GM12878 (cell line): ENCODE results near the gene TBKBP1. TPM values are rescaled to one million over a fixed set of nuclear protein-coding genes. Genes with fewer than 3 reads are reported as not detected.

Experiments used
- ATAC-seq: fragments of 200-7000 bp; cut with Tn5 transposase; 3 replicates; pipeline ENCODE4 v1.9.1; 2020; ENCODE audit warnings: mild to moderate bottlenecking, moderate library complexity
- BruUV-seq: library from RNA; stranded (reverse); fragments of 400-500 nt; replicated peaks from 2 replicates; lab custom pipeline; 2021; lab: Mats Ljungman, UMichigan
- CTCF ChIA-PET: fragments of 300-600 bp; sonication (Branson Sonifier 250); formaldehyde crosslinking; extraction: SDS; loops from one replicate; lab custom pipeline; 2021; ENCODE audit warnings: inconsistent platforms; lab: Yijun Ruan, JAX
- POLR2A ChIA-PET: fragments of 350-600 bp; formaldehyde crosslinking; extraction: SDS; loops from one replicate; lab custom pipeline; 2021; ENCODE audit warnings: inconsistent platforms; lab: Charles Lee
- RAD21 ChIA-PET: fragments of 300-600 bp; sonication (Branson Sonifier 250); formaldehyde crosslinking; loops from one replicate; lab custom pipeline; 2023; ENCODE audit warnings: antibody characterized with exemption; ENCODE audit not compliant: unreplicated experiment; lab: Charles Lee
- SMC1A ChIA-PET: fragments of 300-600 bp; sonication (Branson Sonifier 250); formaldehyde crosslinking; loops from one replicate; lab custom pipeline; 2023; ENCODE audit not compliant: unreplicated experiment, uncharacterized antibody; lab: Charles Lee
- DNase-seq: peaks from one replicate; pipeline ENCODE4 v3.0.0-alpha.2; 2011; ENCODE audit warnings: low read depth, low spot score
- FAIRE-seq: peaks from 3 replicates; lab custom pipeline; 2011; peaks lifted over from hg19 to GRCh38; lab: Jason Lieb, UNC
- H2AFZ ChIP-seq: 2 replicates; pipeline ENCODE4 v1.6.0; 2011; ENCODE audit warnings: low read depth, low read length, control low read depth; ENCODE audit not compliant: control insufficient read depth
- H3K27ac ChIP-seq: 2 replicates; pipeline ENCODE4 v1.5.1; 2011; ENCODE audit warnings: control low read depth; ENCODE audit not compliant: control insufficient read depth, insufficient read depth
- H3K27me3 ChIP-seq, 2 experiments: replicated peaks in 1 of 2; 2 replicates each; pipeline versions ENCODE4 v1.6.0 to v1.6.1; 2011; ENCODE audit warnings: low read length in 1 of 2; ENCODE audit not compliant: control insufficient read depth in 2 of 2, insufficient read depth in 2 of 2
- H3K36me3 ChIP-seq, 2 experiments: 2 replicates each; pipeline ENCODE4 v1.5.1; 2011; ENCODE audit warnings: low read length in 1 of 2; ENCODE audit not compliant: control insufficient read depth in 2 of 2, insufficient read depth in 2 of 2
- H3K4me1 ChIP-seq: 2 replicates; pipeline ENCODE4 v1.6.1; 2011; ENCODE audit warnings: mild to moderate bottlenecking, low read length, moderate library complexity, mixed read lengths; ENCODE audit not compliant: control insufficient read depth, insufficient read depth
- H3K4me2 ChIP-seq: 2 replicates; pipeline ENCODE4 v1.6.0; 2011; ENCODE audit warnings: control low read depth; ENCODE audit not compliant: control insufficient read depth, insufficient read depth
- H3K4me3 ChIP-seq: fragments of 200-600 bp; sonication (generic); 2 replicates; pipeline ENCODE4 v1.5.1; 2016
- H3K79me2 ChIP-seq: 2 replicates; pipeline ENCODE4 v1.6.0; 2011; ENCODE audit warnings: low read length; ENCODE audit not compliant: control insufficient read depth, insufficient read depth
- H3K9ac ChIP-seq: 2 replicates; pipeline ENCODE4 v1.8.0; 2011; ENCODE audit warnings: low read length, control low read depth, mixed read lengths; ENCODE audit not compliant: control insufficient read depth, insufficient read depth
- H3K9me3 ChIP-seq: replicated peaks from 3 replicates; pipeline ENCODE4 v1.5.1; 2011; ENCODE audit warnings: mild to moderate bottlenecking, low read length; ENCODE audit not compliant: control insufficient read depth, insufficient read depth
- H4K20me1 ChIP-seq: 2 replicates; pipeline ENCODE4 v1.6.0; 2011; ENCODE audit not compliant: control insufficient read depth, insufficient read depth
- ESRRA ChIP-seq: IDR thresholded peaks from 2 replicates; pipeline ENCODE4 v1.6.1; 2012; ENCODE audit warnings: mild to moderate bottlenecking, low read length, improper control_type of control experiment
- MLLT1 ChIP-seq: fragments of 450-650 bp; IDR thresholded peaks from 2 replicates; pipeline ENCODE4 v1.6.1; 2016; ENCODE audit warnings: mild to moderate bottlenecking
- MTA2 ChIP-seq: fragments of 450-650 bp; IDR thresholded peaks from 2 replicates; pipeline ENCODE4 v1.6.1; 2016; ENCODE audit warnings: low read depth, mild to moderate bottlenecking, moderate library complexity
- NR2C2 ChIP-seq: IDR thresholded peaks from 2 replicates; pipeline ENCODE4 v1.6.1; 2011; ENCODE audit warnings: borderline replicate concordance, low read depth; ENCODE audit not compliant: control insufficient read depth, insufficient read length
- NR2F1 ChIP-seq: fragments of 450-650 bp; conservative IDR thresholded peaks from 2 replicates; pipeline ENCODE4 v1.6.1; 2017; ENCODE audit warnings: mild to moderate bottlenecking
- RB1 ChIP-seq: fragments of 450-650 bp; formaldehyde crosslinking; IDR thresholded peaks from 2 replicates; pipeline ENCODE4 v1.6.1; 2017; ENCODE audit warnings: mild to moderate bottlenecking, borderline replicate concordance
- SMC3 ChIP-seq: IDR thresholded peaks from 2 replicates; pipeline ENCODE4 v1.6.1; 2011; ENCODE audit warnings: low read length, improper control_type of control experiment, borderline replicate concordance
- SUZ12 ChIP-seq: fragments of 200-600 bp; sonication (generic); IDR thresholded peaks from one replicate; pipeline ENCODE4 v1.6.1; 2018; ENCODE audit warnings: antibody characterized with exemption, mild to moderate bottlenecking; ENCODE audit not compliant: unreplicated experiment
- YY1 ChIP-seq: IDR thresholded peaks from 2 replicates; pipeline ENCODE4 v1.6.1; 2011; ENCODE audit warnings: low read depth, mild to moderate bottlenecking, low read length
- WGBS: methylation state at CpG from one replicate; pipeline ENCODE4 v1.1.6; 2016; ENCODE audit warnings: low lambda C conversion rate; ENCODE audit not compliant: insufficient replicate concordance, insufficient coverage; ENCODE audit errors: missing lambda C conversion rate; 5-methylcytosine and 5-hydroxymethylcytosine counted together
- in situ Hi-C: fragments of 300-500 bp; cut with MboI; formaldehyde crosslinking; loops from 9 replicates; pipeline ENCODE4 v1.14.3; 2018; ENCODE audit warnings: mixed read lengths
- intact Hi-C: fragments of 100-400 bp; cut with micrococcal nuclease; formaldehyde crosslinking; loops from one replicate; pipeline ENCODE4 v1.14.2; 2022; ENCODE audit not compliant: unreplicated experiment
- polyA plus RNA-seq, 11 experiments: library from polyadenylated mRNA; depleted of rRNA in 4 of 11; unstranded in 6 of 11; stranded (reverse) in 5 of 11; fragments of >200 nt; fragmentation: Nextera tagmentation in 4 of 11; fragmentation: Illumina TruSeq in 1 of 11; extraction: Ambion mirVana in 4 of 11; extraction: Trizol in 1 of 11; gene quantifications; 1 replicate in 1 of 11; 2 replicates in 10 of 11; pipeline versions ENCODE4 v1.2.1 to v1.2.3, GENCODE V29; 2011 to 2016; ENCODE audit warnings: inconsistent platforms in 2 of 11, missing spikeins in 2 of 11, low read depth in 1 of 11
- total RNA-seq, 4 experiments: library from RNA; depleted of rRNA in 3 of 4; stranded (reverse); fragments of >200 nt in 3 of 4; fragmentation: Illumina TruSeq in 1 of 4; extraction: Trizol in 1 of 4; gene quantifications; 2 replicates each; pipeline versions ENCODE4 v1.2.1 to v1.2.3, GENCODE V29; 2013 to 2021

TBKBP1 gene
- total and polyA plus RNA-seq, 10 of the 15 experiments (the other 5 are each of a cell fraction or from before 2014, with no cell fraction given), result 0.11 to 2.7 (median 0.74) TPM; not detected in 3

- H3K9me3 ChIP-seq, result no peaks in the 10 kb centered on the region
- DNase-seq (no peak), FAIRE-seq (no peak), ATAC-seq (no peak)
- H3K27ac ChIP-seq, result no peak overlapping the region
- intact Hi-C loops (no loop called here), in situ Hi-C loops (no loop called here)
- no peak for TF ChIP-seq YY1
- peaks cover 42% of the 10 kb centered on the region for H3K4me1 ChIP-seq
- WGBS, result 70% methylated on average over 10 of the region's 12 CpGs
- ChIA-PET POLR2A (interaction anchor here (0.9 to 9.2 kb wide), 2 partner anchors 14 to 37 kb away, joined by 4 to 76 read pairs; no protein-coding TSS in a partner anchor), SMC1A (interaction anchor here (0.8 to 6.5 kb wide), 5 partner anchors 12 to 41 kb away, joined by 3 to 39 read pairs (median 31); no protein-coding TSS in a partner anchor), CTCF (interaction anchor here (6.8 to 9.4 kb wide), 2 partner anchors 13 to 35 kb away, joined by 229 to 242 read pairs; partner anchors contain the start of gene TBX21), RAD21 (interaction anchor here (0.6 to 9.9 kb wide), 6 partner anchors 9 to 441 kb away, joined by 3 to 142 read pairs (median 39); partner anchors contain the start of genes TBKBP1 and TBX21)
- H3K79me2 ChIP-seq, result no peaks in the 10 kb centered on the region
- H3K4me3 ChIP-seq, result no peak overlapping the region
- no peaks in the 10 kb centered on the region for H4K20me1 ChIP-seq
- H3K27me3 ChIP-seq, result no peaks in the 10 kb centered on the region
- no peak overlapping the region for H3K4me2 ChIP-seq
- H3K36me3 ChIP-seq, result no peaks in the 10 kb centered on the region
- H3K9ac ChIP-seq, result no peak overlapping the region
- H2AFZ ChIP-seq, result no peak overlapping the region
- BruUV-seq, result no TSS peak
Observed at GRCh38 chr17:47702391-47702995, 8.5 kb downstream of the TBKBP1 start.

GRCh38 chr17:47703191-47703591 is 9.2 kb downstream of the TBKBP1 start:
- no TSS peak for BruUV-seq
- H3K79me2 ChIP-seq, result no peaks in the 10 kb centered on the region
- peak overlapping the region; percentile 75 for H3K4me2 ChIP-seq
- FAIRE-seq (peak; percentile 13), DNase-seq (no peak), ATAC-seq (peak; percentile 66)
- 3% methylated on average over 15 of the region's 15 CpGs for WGBS
- H3K36me3 ChIP-seq, result no peaks in the 10 kb centered on the region
- H3K27ac ChIP-seq, result no peak overlapping the region
- H3K9me3 ChIP-seq, result no peaks in the 10 kb centered on the region
- in situ Hi-C loops, result no loop called here
- no peaks in the 10 kb centered on the region for H3K27me3 ChIP-seq
- POLR2A ChIA-PET, result interaction anchor here (9.2 kb wide), 1 partner anchor 14 kb away, joined by 76 read pairs; no protein-coding TSS in a partner anchor
- RAD21 ChIA-PET, result interaction anchor here (7.4 to 9.9 kb wide), 2 partner anchors 13 to 31 kb away, joined by 136 to 142 read pairs; partner anchors contain the start of gene TBX21
- H3K9ac ChIP-seq, result no peak overlapping the region
- intact Hi-C loops, result no loop called here
- CTCF ChIA-PET, result interaction anchor here (0.6 to 9.4 kb wide), 2 partner anchors 13 to 62 kb away, joined by 3 to 229 read pairs; no protein-coding TSS in a partner anchor
- no peak overlapping the region for H3K4me3 ChIP-seq
- no peaks in the 10 kb centered on the region for H4K20me1 ChIP-seq
- H2AFZ ChIP-seq, result no peak overlapping the region
- SMC1A ChIA-PET, result interaction anchor here (0.6 to 6.5 kb wide), 6 partner anchors 10 to 42 kb away, joined by 3 to 31 read pairs (median 3); partner anchors contain the start of genes TBKBP1 and TBX21
- H3K4me1 ChIP-seq, result peaks cover 42% of the 10 kb centered on the region
- TF ChIP-seq NR2F1 (peak; percentile 95), SUZ12 (no peak), MTA2 (peak; percentile 75; the same call in 1 of the 2 replicates), SMC3 (no peak), MLLT1 (peak; percentile 36; the same call in 1 of the 2 replicates), NR2C2 (no peak), ESRRA (peak; percentile 27; the same call in 1 of the 2 replicates), RB1 (0 out of 2 replicates have a peak, but pooled peaks have one; percentile 35)
